Stimulated activated CD8-positive, alpha-beta memory T cell treated with anti-CD3 and anti-CD28 coated beads, Interleukin-4, amount 100 ng/mL, for 1 hour (primary cell): ENCODE measurements around the gene UBAC2.

Source experiments
- DNase-seq, 2 donors: peaks; one replicate each; pipeline ENCODE4 v3.0.0-alpha.2; 2020; ENCODE audit warnings: low read depth in 2 of 2, low spot score in 1 of 2

UBAC2 gene

GRCh38 chr13:99289674-99290337 is 89.2 kb downstream of the UBAC2 start:
- no peak for DNase-seq

- no peak for DNase-seq
Measured at GRCh38 chr13:99290894-99291293, 90.2 kb downstream of the UBAC2 start.

DNA sequence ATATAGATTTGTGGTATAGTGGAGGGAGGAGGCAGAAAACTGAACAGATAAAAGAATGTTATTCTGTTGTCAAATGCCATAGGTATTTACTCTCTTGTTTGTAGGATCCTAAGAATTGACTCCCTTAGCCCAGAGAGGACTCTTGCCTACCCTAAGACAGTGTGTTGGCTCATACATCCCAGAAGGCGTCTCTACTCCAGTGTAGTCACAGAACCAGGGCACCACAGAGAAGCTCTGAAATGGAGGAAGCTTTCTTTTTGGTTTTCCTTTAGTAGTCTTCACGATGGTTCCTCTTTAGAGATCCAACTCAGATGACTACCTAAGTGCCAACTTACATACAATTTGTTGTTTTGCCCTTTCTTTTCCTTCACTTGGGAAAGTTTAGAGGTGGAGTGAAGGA is 92.5 kb downstream of the UBAC2 start:
- DNase-seq, result no peak

- no peak for DNase-seq
Measured at GRCh38 chr13:99294198-99294597, 93.5 kb downstream of the UBAC2 start.

GRCh38 chr13:99294958-99295357 is 94.3 kb downstream of the UBAC2 start:
- no peak for DNase-seq

DNA sequence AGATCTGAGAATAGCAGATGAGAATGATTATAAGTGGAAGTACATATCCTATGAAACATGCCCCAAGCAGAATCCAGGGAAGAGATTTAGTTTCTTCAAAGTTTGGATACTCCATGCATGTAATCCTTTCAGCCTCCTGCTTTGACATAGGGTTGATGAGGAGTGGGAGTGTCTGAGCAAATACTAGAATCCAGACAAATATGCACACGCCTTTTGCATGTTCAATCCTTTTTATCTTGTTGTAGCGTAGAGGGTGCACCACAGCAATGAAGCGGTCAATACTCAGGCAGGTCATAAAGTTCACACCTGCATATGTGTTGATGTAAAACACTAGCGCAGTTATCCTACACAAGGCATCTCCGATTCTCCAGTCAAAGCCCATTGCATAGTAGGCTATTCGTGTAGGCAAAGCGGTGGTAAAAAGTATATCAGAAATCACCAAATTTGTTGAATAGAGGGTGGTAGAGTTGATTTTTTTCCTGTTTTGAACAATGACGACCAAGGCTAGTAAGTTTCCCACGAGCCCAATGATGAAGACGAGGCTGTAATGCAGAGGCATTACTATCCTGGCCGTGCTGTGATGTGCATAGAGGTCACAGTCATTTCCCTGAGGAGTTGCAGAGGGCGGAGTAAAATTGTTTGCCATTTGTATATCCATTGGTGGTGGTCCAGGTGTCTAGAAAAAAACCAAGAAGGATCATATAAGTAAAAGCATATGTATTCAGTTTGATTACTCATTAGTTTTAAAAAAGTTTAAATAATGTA is 95.0 kb downstream of the UBAC2 start:
- DNase-seq, result no peak

DNA sequence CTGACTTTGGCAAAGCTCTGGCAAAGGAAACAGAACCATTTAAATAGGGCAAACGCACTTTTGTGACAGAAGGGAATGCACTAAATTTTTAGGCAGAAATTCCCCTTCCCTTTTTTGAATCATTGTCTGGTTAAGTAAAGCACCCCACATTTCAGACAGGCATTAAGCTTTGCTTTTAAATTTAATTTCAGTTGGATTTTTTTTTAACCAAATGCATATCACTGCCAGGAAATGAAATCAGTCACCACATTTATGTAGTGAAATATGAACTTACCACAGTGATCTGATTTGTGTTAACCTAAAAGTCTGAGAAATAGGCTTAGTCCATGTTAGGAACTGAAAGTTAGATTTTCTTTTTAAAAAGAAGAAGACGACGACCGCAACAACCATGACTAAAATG is 95.7 kb downstream of the UBAC2 start:
- no peak for DNase-seq

DNA sequence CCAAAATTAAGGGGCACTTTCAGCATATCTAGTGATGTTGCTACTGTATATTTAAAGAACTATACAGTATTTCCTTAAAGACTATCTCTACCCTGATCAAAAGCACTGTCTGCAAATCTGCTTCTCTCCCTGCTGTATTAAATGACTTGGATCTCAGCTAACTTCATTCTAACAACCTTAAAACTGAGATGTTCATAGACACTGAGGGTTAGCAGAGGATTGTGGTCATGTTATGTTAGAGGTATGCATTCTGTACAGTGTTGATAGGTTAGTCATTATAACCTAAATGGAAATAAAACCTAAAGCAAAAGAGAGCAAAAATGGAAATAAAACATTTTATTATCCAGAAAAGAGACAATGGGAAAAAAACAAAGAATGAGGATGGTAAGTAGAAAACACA is 96.7 kb downstream of the UBAC2 start:
- DNase-seq, result no peak

DNA sequence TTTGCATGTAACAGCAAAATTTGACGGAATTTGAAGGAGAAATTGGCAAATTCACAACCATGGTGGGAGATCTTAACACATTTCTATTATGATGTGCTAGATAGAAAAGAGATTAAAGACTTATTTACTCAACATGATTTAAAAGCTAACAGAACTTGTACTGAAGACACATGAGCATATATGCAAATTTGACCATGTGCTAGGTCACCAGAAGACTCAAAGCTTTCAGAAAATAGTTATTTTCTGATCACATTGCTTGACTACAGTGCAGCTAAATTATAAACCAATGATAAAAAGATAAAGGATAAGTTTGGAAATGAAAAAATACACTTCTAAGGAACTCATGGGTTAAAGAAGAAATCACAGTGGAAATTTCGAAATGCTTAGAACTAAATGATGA is 97.4 kb downstream of the UBAC2 start:
- no peak for DNase-seq

- DNase-seq, result no peak
Measured at GRCh38 chr13:99299256-99299919, 98.7 kb downstream of the UBAC2 start.

DNA sequence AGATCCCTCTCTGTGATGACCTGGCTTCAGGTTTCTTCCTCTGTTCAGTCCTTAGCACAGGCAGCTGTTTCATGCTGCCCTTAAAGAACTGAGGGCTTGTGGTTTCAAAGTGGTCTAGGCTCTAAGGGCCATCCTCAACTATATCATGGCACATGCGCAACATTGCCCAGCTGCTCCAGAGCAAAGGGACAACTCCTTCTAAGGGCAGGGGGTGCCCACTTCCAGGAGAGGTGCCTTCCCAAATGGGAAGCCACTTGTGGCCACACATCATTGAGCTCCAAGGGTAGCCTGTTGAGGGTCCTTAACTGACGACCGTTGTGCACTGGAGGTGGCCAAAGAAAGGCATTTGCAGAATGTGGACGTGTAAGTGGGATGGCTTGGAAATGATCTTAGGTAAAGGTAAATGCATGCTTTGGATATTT is 99.3 kb downstream of the UBAC2 start:
- no peak for DNase-seq

GRCh38 chr13:99301056-99301838 is 100.6 kb downstream of the UBAC2 start:
- no peak for DNase-seq

DNA sequence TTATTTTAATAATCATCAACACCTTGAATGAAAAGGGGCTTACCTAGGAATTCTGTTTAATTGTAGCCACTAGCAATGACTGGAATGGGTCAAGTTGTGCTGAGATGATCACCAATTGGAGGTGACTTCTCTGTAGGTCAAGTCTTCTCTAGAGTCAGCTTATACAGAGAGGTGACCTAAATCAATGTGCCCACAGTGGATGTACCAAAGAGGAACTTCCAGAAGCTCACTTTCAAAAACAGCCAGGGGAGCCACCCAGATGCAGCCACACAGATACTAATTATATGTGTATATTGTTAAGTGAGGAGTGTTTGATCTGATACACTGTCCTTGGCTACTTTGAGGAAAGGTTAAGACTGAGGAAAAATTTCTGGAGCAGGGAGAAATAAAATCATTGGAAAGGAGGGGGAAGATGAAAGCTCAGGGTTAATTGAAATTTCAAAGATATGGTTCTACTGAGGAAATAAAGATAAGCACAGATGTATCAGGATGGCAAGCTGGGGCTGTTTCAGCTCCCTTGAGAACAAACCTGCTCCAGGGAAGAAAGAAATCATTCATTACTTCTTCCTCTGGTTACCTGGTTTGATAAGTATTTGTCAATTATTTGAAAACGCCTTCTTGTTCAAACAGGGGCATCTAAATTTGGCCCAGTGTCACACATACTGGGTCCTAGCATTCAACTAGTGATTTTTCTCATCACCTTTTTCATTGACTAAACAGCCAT is 101.4 kb downstream of the UBAC2 start:
- DNase-seq, result no peak

DNA sequence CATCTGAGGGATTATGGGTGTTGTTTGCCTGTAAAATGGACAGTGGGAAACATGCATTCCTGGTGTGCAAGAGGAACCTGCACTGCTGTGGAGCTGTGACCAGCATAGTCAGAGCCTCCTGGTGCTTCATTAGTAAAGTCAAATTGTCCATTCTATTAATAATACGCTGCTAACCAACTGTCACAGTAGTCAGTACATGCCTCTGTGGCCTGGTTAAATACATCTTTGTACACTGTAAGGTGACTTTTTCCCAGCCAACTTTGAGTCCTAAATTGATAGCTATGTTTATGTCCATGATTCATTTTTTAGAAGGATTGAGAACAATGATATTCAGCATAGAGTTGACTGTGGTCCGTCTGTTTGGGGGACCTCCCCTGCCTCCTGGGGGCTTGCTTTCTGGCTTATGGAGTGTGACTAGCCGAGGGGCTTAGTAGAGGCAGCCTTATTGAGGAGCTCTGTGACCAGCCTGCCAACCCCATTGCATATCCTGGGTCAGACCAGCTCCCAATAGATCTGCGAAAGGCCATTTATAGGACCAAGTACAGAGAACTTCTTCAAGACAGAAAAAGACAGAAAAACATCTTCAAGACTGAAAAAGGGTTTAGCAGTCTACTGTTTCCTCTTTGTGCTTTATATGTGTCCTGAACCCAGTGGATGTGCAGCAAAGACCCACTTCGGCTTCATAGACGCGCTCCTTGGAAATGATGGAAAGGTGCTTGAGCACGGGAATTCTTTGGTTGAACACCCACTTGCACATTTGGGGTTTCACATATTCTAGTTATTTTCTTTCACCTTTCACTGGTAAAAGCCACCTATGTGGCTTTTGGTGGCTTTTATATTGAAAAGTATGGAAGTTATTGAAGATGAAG is 102.2 kb downstream of the UBAC2 start:
- DNase-seq, result no peak

- no peak for DNase-seq
Measured at GRCh38 chr13:99303863-99304521, 103.3 kb downstream of the UBAC2 start.

DNA sequence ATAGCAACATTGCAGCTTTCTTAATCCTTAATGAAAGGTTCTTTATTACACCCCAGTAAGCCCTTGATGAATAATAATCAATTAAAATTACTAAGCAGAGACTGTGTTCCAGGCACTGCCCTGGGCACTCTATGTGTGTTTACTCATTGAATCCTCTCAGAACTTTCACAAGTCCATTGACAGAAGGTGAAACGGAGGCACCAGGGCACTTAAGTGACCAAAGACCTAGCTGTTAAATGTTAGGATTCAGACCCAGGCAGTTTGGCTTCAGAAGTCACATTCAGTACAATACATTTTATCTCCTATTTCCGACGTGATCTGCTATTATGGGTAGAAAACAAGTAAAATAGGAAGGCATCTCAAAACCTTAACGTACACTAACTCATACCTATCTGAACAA is 103.9 kb downstream of the UBAC2 start:
- no peak for DNase-seq

- no peak for DNase-seq
Measured at GRCh38 chr13:99305158-99305557, 104.5 kb downstream of the UBAC2 start.

- no peak for DNase-seq
Measured at GRCh38 chr13:99305566-99305965, 104.9 kb downstream of the UBAC2 start.

- DNase-seq, result no peak
Measured at GRCh38 chr13:99307247-99307646, 106.6 kb downstream of the UBAC2 start, which contains the start of gene GPR183. Gene GPR183 (minus strand): TSS chr13:99307399. CDS start chr13:99296145, 11,254 bp downstream.
